Stimulated activated CD8-positive, alpha-beta memory T cell treated with anti-CD3 and anti-CD28 coated beads, Interleukin-12 subunit alpha, Interleukin-12 subunit beta, amount 100 ng/mL, for 24 hours (primary cell): ENCODE data around the gene DDN.

Experiments
- DNase-seq: peaks from one replicate; pipeline ENCODE4 v3.0.0-alpha.2; 2020; ENCODE audit errors: extremely low read depth

Gene DDN

GRCh38 chr12:48981757-48982157 lies 17.4 kb downstream of the DDN start:
- DNase-seq, result no peak

- DNase-seq, result no peak
Measured at GRCh38 chr12:48980953-48981756, 18.0 kb downstream of the DDN start.

DNA sequence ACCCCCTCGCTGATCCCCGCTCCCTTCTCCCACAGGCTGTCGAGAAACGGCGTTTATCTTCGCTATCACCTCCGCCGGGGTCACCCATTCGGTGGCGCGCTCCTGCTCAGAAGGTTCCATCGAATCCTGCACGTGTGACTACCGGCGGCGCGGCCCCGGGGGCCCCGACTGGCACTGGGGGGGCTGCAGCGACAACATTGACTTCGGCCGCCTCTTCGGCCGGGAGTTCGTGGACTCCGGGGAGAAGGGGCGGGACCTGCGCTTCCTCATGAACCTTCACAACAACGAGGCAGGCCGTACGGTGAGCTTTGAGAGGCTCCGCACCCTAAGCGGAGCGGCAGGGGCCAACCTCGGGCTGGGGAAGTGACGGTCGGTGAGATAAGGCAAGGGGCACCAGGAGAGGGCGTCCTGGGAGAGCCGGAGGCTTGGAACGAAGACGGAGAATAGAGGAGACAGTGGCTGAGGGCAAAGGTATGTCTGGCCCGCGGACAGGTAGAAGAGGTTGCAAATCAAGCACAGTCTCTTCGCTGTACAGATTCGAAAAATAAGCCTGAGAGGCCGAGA lies 18.7 kb downstream of the DDN start:
- DNase-seq, result no peak

DNA sequence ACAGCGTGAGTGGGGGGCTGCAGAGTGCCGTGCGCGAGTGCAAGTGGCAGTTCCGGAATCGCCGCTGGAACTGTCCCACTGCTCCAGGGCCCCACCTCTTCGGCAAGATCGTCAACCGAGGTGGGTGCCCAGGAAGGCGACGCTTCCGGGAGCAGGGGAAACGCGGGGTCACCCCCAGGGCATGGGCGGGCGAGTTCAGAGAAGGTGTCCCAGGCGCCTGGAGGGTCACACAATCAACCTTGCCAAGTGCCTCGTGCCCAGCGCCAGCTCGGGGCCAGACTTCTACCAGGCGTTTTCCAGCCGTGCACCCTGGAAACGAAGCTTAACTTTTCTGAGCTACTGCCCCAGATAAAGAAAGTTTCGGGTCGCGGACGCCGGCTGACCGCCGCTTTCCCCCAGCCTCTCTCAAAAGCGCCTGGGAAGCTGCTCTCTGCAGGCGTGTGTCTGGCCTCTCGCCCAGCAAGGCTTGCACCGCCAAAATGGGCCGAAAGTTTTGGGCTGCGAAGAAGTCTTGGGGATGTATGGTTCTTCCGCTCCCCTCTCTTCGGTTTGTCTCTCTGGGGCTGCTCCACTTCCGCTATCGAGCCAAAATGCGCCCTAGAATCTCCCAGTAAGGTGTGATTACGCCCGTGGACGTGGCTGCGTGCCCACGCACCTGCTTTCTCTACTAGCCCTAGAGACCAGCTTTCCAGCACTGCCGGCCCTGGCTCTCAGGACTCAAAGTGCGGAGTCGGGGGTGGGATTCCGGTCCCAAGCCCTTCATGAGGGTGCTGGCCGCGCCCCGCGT lies 19.4 kb downstream of the DDN start:
- DNase-seq, result no peak

GRCh38 chr12:48978741-48979601 lies 20.2 kb downstream of the DDN start:
- DNase-seq, result no peak

DNA sequence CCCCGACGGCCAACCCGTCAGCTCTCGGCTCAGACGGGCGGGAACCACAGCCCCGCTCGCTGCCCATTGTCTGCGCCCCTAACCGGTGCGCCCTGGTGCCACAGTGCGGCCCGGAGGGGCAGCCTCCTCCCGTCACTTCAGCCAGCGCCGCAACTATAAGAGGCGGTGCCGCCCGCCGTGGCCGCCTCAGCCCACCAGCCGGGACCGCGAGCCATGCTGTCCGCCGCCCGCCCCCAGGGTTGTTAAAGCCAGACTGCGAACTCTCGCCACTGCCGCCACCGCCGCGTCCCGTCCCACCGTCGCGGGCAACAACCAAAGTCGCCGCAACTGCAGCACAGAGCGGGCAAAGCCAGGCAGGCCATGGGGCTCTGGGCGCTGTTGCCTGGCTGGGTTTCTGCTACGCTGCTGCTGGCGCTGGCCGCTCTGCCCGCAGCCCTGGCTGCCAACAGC lies 20.9 kb downstream of the DDN start, which contains the start of gene WNT1:
TSS of gene WNT1 (plus strand) at position 32 of the 450 bp plus-strand sequence. CDS start at position 361, 329 bp downstream.
- no peak for DNase-seq

- DNase-seq, result peak; percentile 67
Measured at GRCh38 chr12:48977290-48978281, 21.6 kb downstream of the DDN start.

DNA sequence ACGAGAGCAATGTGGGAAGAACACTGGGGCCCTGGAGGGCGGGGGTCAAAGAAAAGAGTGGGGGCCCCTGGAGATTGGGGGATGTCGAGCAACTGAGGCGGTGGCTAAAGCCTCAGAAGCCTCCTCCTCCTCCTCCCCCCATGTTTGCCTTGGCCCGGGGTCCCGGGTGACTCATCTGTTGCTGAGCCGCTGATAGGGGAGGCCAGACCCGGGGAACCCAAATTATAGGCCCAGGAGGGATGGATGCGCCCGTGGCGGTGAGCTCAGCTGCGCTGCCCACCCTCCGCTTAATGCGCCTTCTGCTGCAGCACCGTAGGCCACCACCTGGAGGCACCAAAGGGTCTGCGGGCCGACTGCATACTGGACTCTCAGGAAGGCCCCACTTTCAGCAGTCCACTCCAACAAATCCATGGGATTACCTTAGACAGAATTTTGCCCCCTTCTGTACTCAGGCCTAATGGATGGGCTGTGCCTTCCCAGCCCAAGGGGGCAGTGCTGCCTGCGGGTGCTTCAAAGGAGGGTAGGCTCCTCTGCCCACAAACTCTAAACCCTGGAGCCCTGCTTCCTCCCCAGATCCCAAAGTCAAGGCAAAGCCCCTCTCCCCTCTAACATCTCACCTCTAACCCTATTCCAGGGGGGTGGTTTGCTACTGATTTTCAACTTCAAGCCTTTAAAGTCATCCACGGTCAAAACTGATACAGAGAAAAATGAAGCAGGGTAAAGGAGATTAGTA lies 25.1 kb downstream of the DDN start:
- no peak for DNase-seq

GRCh38 chr12:48973531-48973930 lies 25.6 kb downstream of the DDN start:
- no peak for DNase-seq

DNA sequence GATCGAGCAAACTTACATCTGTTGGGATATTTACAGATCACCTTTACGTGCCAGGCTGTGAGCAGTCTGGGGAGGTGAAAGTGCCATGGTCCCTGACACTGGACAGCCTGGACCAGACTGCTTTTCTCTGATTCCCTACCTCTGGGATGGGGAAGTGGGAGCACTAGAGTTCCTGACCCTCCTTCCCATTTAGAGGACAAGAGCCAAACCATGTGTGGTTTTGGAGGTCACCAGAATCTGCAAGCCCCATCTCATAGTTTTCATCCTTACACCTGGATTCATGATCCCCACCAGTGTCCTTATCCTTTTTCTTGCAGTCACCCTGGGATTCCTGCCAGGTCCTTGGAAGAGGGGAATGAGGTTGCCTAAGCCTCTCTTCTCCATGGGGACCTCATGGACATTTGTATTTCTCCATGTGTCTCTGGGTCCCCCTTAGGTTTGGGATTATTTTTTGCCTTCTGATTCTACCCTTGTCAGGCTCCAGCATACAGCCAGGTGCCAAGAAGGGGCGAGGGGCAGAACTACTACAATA lies 26.2 kb downstream of the DDN start:
- DNase-seq, result no peak

DNA sequence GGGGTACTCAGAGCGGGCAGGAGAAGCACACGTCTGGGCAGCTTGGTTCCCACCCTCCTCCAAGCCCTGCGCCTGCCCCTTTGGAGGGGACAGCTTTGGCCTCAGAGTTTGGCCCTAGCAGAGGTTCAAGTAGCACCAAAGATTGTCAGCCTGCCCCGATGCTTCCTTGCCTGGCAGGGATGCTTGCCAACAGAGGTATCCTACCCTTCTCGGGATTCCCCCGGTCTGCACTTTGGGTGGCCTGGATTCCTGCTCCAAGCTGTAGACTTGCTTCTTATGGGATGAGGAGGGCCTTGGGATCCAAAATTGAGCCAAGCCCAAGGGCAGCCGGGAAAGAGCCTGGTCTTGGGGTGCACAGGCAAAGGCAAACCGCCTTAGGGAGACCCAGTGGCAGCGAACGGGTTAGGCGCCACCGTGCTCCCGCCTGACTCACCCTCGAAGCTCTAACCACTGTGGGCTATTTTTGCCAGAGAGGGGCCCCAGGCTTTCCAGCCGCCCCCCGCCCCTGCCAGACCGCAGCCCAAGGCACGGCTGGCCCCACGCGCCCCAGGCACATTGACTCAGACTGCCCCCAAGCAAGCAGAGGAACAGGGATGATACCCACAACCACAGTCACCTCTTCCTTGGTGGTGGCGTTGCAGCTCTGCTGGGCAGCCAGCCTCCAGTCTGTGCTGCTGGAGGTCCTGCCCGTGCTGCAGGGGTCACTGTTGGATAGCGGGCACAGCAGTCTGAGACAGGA lies 26.8 kb downstream of the DDN start:
- DNase-seq, result no peak

DNA sequence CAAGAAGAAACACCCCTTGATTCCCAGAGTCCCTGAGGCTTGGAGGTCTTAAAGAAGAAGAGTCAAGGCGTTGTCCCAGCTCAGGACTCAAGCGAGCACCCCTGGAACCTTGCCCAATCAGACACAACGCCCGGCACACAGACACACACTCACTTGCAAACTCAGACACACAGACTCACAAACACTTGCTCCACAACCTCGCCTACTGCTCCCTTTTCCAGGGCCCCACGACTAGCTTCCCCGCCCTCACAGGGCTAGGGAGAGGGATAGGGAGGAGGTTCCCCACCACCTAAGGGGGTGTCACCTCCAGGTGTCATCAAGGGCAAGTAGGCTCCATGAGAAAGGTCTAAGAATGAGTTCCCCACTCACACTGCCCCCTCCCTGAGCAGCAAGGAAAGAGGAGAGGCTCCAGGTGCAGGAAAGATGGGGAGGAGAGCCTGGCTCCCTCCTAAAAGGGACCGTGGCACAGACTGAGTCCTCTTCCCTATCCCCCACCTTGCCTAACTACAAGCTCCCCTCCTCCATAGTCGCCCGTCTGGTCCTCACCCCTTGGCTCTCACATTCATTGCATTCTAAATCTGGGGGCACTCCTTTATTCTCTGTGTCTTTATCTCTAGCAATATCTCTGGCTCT lies 28.4 kb downstream of the DDN start:
- DNase-seq, result no peak

- no peak for DNase-seq
Measured at GRCh38 chr12:48969833-48970701, 29.1 kb downstream of the DDN start.

- no peak for DNase-seq
Measured at GRCh38 chr12:48969160-48969771, 29.9 kb downstream of the DDN start.

- no peak for DNase-seq
Measured at GRCh38 chr12:48968467-48968866, 30.7 kb downstream of the DDN start.

GRCh38 chr12:48967991-48968390 lies 31.2 kb downstream of the DDN start:
- no peak for DNase-seq
